Esophagus squamous epithelium (tissue), 4 donors: ENCODE results near the gene LOXHD1.

Experiments used
- POLR2A ChIP-seq, 4 donors: fragments of 450-650 bp; IDR thresholded peaks; one replicate each; pipeline ENCODE4 v1.6.1; 2017; ENCODE audit warnings: antibody characterized with exemption in 4 of 4, mild to moderate bottlenecking in 4 of 4, moderate library complexity in 3 of 4
- TF ChIP-seq, protein P1 (sequence below), 6 experiments: fragments of 450-650 bp in 4 of 6; fragments of 200-600 bp in 2 of 6; sonication (generic) in 2 of 6; IDR thresholded peaks; one replicate each; pipeline ENCODE4 v1.5.1; 2016 to 2019; ENCODE audit warnings: antibody characterized with exemption in 6 of 6, mild to moderate bottlenecking in 4 of 6, moderate library complexity in 4 of 6

DNA sequence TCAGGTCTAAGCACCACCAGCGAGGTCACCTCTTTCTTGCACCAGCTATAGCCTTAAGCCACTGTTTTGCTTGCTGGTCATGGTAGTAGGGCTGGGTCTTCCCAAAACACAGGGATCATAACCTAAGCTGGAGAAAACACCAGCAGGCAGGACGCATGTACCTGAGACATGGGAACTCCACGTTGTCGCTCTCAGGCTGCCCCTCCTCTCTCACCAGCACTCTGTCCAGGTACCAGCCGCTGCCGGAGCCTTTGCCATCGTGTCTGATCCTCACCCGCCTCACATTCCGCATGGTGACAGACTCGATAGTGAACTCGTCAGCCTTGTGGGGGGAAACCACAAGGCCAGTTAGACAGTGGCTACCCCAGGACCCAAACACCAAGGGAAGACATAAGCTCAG, 79.5 kb downstream of the LOXHD1 start:
- TF ChIP-seq, protein P1, sequence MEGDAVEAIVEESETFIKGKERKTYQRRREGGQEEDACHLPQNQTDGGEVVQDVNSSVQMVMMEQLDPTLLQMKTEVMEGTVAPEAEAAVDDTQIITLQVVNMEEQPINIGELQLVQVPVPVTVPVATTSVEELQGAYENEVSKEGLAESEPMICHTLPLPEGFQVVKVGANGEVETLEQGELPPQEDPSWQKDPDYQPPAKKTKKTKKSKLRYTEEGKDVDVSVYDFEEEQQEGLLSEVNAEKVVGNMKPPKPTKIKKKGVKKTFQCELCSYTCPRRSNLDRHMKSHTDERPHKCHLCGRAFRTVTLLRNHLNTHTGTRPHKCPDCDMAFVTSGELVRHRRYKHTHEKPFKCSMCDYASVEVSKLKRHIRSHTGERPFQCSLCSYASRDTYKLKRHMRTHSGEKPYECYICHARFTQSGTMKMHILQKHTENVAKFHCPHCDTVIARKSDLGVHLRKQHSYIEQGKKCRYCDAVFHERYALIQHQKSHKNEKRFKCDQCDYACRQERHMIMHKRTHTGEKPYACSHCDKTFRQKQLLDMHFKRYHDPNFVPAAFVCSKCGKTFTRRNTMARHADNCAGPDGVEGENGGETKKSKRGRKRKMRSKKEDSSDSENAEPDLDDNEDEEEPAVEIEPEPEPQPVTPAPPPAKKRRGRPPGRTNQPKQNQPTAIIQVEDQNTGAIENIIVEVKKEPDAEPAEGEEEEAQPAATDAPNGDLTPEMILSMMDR (IDR thresholded peaks at IDR 0.05), result no peak
- no peak for TF ChIP-seq POLR2A (IDR thresholded peaks at IDR 0.05)
